RPMI7951 (cell line): ENCODE measurements around the gene WDR31. TPM values are rescaled to one million over a fixed set of nuclear protein-coding genes. Genes with fewer than 3 reads are reported as not detected.
A peak's percentile ranks its signal among the peaks of the same experiment; 100 is the strongest.
"Not testable (repeated sequence)": the region's sequence is repeated elsewhere in the genome, so short reads cannot be mapped to it uniquely, and the experiment has no call there.

ENCODE experiments used
- DNase-seq: peaks from one replicate; pipeline ENCODE4 v3.0.0-alpha.2; 2012; ENCODE audit warnings: low read depth
- total RNA-seq: library from RNA; depleted of rRNA; stranded (reverse); fragments of >200 nt; shearing (Covaris generic); gene quantifications from 2 replicates; pipeline ENCODE4 v1.2.3, GENCODE V29; 2014; rRNA removed

Gene WDR31
- total RNA-seq, 1 experiment from 2014 or later = 0.72 TPM

DNA sequence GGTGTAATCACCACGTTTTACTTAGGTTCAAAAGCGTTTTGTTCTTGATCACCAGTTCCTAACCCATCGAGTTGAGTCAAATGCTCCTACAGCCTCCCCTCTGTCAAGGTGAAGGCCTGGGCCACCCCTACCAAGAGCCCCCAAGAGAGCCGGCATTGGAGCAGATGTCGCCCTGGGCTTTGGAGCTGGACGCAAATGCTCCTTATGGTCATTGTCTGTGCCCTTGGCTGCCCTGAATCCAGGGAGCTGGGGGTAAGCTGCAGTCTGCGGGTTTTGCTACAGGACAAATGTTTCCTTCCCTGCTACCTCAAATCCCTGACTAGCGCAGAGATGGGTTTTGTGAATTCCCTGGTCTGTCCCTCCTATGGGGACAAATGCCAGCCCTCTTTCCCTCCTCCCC, 41.8 kb downstream of the WDR31 start:
- DNase-seq = no peak

DNA sequence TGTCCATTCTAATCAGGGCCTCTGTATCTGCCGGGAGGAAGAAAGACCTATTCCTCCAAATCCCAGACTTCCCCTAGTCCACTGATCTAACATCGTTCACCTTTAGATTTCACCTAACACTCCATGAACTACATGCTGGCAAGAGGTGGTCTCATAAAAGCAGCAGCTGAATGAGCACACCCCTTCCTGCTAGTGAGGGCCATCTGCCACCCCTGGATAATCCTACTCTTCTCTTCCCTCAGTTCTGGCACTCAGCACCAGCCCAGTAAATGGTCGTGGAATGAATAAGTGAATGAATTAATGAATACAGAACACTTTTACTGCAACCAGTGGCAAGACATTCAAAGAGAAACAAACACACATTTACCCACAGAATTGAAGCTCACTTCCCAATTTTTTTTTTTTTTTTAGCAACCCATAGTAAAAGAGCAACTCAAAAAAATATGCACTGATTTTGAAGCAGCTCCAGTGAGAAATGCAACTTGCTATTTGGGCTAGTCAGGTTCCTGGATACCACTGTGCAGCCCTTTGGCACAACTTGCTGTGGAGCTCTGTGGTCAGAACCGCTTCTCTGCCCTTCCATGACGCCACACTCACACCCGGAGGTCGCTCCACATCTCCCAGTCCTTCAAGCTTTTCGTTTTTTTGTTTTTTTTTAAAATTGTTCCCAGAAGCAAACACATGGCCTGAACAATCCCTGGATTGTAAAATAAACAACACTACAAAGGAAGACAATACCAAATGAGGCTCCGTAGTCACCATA, 43.1 kb downstream of the WDR31 start:
- DNase-seq = no peak

DNA sequence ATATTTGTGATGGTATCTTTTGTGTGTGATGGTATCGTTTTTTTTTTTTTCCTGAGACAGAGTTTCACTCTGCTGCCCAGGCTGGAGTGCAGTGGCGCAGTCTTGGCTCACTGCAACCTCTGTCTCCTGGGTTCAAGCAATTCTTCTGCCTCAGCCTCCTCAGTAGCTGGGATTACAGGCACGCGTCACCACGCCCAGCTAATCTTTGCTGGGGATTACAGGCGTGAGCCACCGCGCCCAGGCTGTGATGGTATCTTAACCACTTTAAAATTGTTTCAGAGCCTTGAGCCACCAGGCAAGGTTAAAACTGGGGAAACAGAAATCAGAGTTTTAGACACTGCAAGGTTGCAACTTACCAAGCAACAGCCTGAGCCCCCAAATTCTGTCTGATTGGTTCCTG, 43.8 kb downstream of the WDR31 start:
- DNase-seq = not testable (repeated sequence)

DNA sequence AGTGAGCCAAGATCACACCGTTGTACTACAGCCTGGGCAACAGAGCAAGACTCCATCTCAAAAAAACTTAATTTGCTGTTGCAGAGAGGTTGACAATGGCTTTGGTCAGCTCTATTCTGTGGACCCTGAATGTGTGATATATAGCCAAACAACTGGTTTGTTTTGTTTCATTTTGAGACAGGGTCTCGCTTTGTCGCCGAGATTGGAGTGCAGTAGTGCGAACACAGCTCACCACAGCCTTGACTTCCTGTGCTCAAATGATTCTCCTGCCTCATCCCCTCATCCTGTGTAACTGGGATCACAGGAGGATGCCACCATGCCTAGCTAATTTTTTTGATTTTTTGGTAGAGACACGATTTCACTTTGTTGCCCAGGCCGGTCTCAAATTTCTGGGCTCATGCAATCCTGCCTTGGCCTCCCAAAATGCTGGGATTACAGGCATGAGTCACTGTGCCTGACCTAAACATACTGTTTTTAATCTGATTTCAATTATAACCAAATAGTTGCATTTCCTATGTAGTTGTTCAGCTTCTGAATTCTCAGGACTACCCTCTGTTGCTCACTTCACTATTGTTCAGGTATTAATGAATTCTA, 46.7 kb downstream of the WDR31 start:
- no peak for DNase-seq

DNA sequence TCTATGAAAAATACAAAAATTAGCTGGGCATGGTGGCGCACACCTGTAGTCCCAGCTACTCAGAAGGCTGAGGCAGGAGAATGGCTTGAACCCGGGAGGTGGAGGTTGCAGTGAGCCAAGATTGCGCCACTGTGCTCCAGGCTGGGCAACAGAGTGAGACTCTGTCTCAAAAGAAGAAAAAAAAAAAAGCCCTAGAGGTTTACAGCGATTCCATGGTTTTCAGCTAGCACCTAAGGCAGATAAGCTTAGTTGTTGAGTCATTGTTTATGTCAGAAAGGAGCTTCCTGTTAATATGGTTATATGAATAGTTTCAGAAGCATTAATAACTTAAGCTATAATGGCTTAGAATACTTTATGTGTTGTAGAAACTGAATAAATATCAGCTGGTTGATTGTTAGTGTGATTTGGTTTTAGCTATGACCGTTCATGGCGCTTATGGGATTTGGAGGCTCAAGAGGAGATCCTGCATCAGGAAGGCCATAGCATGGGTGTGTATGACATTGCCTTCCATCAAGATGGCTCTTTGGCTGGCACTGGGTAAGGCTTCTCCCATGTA, 49.9 kb downstream of the WDR31 start:
- DNase-seq = no peak

DNA sequence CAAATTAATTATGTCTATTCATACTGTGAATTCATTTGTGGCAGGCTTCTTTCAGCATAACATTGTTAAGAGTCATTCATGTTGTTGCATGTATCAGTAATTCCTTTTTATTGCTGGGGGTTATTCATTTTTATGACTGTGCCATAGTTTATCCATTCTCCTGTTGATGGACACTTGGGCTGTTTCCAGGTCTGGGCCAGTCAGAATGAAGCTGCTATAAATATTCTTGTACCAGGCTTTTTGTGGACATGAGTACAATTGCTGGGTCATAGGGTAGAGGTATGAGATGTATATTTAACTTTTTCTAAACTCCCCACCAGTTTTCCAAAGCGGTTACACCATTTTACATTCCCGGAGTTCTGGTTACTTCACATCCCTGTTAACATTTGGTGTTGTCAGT, 51.0 kb downstream of the WDR31 start:
- DNase-seq = no peak

DNA sequence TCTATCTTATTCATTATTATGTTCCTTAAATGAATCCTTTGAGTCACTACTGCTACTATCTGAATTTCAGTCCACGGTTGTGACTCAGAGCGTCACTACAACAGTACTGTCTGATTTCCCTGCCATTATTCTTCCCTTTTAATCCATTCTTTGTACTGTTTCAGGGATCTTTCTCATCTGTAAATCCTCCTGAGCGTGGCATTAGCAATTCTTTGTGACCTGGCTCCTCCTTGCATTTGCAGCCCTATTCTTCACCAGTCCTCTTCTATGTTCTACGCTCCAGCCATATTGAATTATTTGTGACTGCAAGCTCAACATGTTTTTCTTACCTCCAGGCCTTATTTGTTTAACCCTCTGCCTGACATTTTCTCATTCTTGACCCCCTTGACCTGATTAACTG, 58.7 kb downstream of the WDR31 start:
- DNase-seq = no peak

DNA sequence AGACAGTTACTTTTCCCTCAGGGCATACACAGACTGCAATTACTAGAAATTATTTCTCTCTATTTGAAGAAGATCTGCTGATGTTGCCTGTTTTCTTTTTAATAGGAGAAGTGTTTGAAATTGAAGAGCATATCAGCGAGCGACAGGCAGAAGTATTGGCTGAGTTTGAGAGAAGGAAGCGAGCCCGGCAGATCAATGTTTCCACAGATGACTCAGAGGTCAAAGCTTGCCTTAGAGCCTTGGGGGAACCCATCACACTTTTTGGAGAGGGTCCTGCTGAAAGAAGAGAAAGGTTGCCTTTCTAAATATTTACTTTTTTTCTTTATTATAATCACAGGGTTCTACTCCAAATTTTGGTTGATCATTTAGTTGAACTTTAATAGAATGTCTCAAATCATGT, 61.2 kb downstream of the WDR31 start:
- DNase-seq = no peak

DNA sequence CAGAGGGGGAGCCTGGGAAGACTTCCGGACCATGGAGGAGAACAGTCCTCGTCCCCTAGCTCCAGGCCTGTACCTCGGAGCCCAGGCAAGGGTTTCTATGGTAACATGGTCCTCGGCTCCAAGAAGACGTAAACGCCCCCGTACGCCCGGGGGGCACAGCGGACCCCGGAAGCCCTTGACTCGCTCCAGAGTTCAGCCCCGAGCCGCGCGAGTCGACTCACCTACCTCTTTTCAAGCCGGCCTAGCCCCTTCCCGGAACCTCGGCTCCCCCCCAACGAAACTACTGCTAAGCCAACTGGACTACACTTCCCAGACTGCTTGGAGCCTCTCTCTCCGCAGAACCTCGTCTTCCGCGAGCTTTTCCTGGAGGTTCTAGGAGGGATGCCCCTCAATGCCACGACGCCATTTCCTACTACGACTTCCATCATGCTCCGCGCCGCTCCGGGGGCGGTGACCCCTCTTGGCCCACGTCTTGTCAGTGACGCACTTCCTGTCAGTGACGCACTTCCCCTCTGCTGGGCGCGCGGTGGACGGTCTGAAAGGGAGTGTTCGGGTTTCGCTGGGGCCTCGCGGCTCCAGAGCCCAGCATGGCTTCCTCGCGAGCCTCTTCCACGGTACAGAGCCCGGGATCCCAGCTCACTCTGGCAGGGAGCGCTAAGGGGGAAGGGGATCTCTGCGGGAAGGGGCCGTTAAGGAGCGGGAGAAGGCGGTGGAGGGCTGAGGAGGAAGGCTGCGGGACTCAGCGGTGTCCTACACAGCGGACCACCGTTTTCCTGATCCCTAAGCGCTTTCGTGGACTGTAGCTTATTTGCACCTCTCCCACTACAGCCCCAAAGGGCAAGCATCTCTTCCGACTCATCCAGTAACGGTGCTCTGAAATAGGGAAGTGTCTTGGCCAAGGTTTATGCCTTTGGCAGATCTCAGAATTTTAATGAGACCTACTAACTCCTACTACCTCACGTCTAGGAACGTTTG, 64.6 kb downstream of the WDR31 start, which contains the start of the genes CDC26 and PRPF4:
CDC26 (minus strand) TSS at position 416 of the 975 bp plus-strand sequence. CDS start 3,065 bp downstream, outside the sequence.
PRPF4 (plus strand) TSS at position 502 of the 975 bp plus-strand sequence; CDS start at position 588, 86 bp downstream.
- peak; percentile 96 for DNase-seq

DNA sequence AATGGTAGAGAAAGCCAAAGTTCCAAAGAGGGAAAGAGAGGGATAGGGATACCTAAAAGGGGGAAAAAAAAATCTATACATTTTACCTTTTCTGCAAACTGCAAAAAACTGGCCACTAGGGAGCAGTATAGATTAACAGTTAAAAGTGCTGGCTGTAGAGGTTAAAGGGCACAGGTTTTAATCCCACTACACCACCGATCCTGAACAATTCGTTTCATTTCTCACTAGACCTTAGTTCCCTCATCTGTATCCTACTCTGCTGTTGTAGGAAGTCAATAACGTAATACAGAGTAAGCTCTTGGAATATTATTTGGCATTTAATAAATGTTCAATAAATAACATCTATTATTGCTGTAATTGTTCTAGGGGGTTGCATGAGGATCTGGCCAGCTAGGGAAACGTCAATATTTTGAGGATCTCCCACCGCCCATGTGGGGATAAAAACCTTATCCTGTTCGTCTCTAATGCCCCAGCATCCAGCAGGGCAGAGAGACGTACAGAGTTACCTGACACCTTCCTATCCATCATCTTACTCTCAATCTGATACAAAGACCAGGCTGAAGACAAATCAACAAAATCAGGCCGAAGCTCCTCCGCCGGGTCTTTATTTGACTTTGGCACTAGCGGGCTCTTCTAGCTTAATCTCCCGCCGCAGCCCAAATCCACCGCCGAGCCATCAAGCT, 65.5 kb downstream of the WDR31 start:
- DNase-seq = peak; percentile 57

DNA sequence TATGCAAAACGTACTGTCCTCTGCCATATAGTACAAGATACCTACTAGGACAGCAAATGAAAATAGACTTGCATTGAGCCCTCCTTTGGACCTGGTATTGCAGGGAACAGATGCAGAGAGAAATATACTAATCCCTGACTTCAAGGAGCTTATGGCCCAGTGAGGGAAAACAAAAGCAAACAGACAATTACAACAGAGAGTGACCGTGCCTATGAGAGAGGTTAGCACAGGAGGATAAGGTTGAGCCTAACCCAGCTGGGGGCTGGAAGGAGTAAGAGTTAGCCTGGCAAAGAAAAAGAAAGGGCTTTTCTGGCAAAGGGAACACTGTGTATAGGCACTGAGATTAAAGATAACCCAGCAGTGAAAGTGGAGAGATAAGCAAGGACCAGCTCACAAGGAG, 70.2 kb downstream of the WDR31 start:
- DNase-seq = no peak

DNA sequence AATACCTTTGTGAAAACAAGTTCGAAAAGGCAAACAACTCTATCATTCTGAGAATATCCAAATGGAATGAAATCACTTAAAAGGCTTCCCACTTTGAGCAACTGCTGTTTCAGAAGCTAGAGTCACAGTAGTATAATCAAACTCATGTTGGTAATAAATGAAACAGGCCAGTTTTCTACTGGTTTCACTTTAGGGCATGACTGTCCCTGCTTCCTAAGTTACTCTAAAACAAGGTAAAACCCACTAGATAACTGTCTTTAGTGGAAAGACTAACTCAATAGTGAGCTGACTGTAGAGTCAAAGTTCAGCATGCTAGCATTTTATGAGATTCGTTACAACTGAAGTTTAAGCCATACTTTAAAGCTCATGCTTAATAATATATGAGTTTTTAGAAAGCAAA, 70.7 kb downstream of the WDR31 start:
- DNase-seq = no peak

DNA sequence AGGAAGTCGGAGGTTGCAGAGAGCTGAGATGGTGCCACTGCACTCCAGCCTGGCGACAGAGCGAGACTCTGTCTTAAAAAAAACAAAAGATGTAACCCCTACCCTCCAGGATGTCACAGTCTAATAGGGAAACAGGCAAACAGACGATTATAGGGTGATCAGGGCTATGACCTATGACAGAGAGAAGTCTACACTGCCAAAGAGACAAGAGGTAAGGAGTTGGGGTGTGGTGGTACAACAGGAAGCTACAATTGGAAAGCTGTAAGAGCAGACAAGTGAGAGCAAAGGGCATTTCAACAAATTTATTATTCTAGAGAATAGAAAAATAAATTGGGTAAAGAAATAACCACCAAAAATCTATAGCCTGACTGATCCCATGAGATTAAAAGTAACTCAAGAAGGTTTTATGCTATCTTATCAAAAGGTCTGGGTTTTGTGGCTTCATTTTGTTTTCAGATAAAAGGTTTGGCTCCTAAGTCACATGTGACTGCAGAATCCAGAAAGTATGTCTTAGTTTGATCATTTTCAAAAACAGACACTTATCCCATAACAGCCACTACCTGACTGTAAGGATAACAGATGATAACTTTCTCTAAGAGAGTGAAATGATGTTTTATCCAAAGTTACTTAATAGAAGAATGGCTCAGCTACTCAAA, 72.0 kb downstream of the WDR31 start:
- no peak for DNase-seq

DNA sequence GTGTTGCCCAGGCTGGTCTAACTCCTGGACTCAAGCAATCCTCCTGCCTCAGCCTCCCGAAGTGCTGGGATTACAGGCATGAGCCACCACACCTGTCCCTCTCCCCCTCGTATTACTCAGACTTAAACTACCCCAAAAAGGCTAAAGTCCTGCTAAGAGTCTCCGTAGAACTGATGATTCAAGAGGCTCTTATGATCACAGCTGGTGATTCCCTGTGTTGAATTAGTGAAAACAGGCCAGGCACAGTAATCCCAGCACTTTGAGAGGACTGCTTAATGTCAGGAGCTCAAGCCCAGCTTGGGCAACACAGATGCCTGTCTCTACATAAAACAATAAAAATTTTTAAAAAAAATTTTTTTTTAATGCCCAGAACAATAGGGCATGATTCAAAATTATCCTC, 73.9 kb downstream of the WDR31 start:
- DNase-seq = no peak

Other genes starting within 250 kb of the WDR31 start
- 11.4 and 13.3 TPM in 2 replicates for gene SLC31A2, start 189.3 kb downstream of the WDR31 start, total RNA-seq
- 15.0 and 19.1 TPM in 2 replicates for gene FKBP15, start 119.0 kb downstream of the WDR31 start, total RNA-seq
- gene SLC31A1, start 118.7 kb downstream of the WDR31 start, total RNA-seq = 14.9 and 16.9 TPM in 2 replicates
- 42.1 and 57.9 TPM in 2 replicates for gene CDC26, start 64.7 kb downstream of the WDR31 start, total RNA-seq
- 35.8 and 40.4 TPM in 2 replicates for gene PRPF4, start 64.6 kb downstream of the WDR31 start, total RNA-seq
- not detected in 2 replicates for gene RNF183, start 36.9 kb downstream of the WDR31 start, total RNA-seq
- not detected in 2 replicates for gene BSPRY, start 9.3 kb upstream of the WDR31 start, total RNA-seq
- 5.3 and 10.1 TPM in 2 replicates for gene HDHD3, start 36.7 kb upstream of the WDR31 start, total RNA-seq
- 11.9 and 12.5 TPM in 2 replicates for gene ALAD, start 61.0 kb upstream of the WDR31 start, total RNA-seq
- 86.3 and 87.6 TPM in 2 replicates for gene POLE3, start 70.4 kb upstream of the WDR31 start, total RNA-seq
- 0.12 and 0.49 TPM in 2 replicates for gene C9orf43, start 70.5 kb upstream of the WDR31 start, total RNA-seq
- 168 and 200 TPM in 2 replicates for gene RGS3, start 123.5 kb upstream of the WDR31 start, total RNA-seq